DND-41 (cell line): ENCODE measurements around the gene RALGPS2.

Experiments
- ATAC-seq: fragments of 200-7000 bp; cut with Tn5 transposase; 3 replicates; pipeline ENCODE4 v1.9.1; 2021; ENCODE audit warnings: low read depth; ENCODE audit not compliant: insufficient read depth
- DNase-seq: peaks from one replicate; pipeline ENCODE4 v3.0.0-alpha.2; 2020
- H2AFZ ChIP-seq: 2 replicates; pipeline ENCODE4 v1.6.0; 2012; ENCODE audit warnings: low read depth, low read length
- H3K27ac ChIP-seq: 2 replicates; pipeline ENCODE4 v1.5.1; 2012; ENCODE audit warnings: low read length, inconsistent platforms
- H3K27me3 ChIP-seq: fragments of 200-600 bp; sonication (generic); 2 replicates; pipeline ENCODE4 v1.6.0; 2012; ENCODE audit warnings: low read length, mild to moderate bottlenecking, inconsistent platforms; ENCODE audit not compliant: insufficient read depth, poor library complexity
- H3K36me3 ChIP-seq: 2 replicates; pipeline ENCODE4 v1.5.1; 2012; ENCODE audit warnings: low read length, inconsistent platforms; ENCODE audit not compliant: insufficient read depth
- H3K4me1 ChIP-seq: 2 replicates; pipeline ENCODE4 v1.5.1; 2012; ENCODE audit warnings: mild to moderate bottlenecking, low read length; ENCODE audit not compliant: insufficient read depth
- H3K4me2 ChIP-seq: 2 replicates; pipeline ENCODE4 v1.6.0; 2012; ENCODE audit warnings: mild to moderate bottlenecking, moderate library complexity, low read length, inconsistent platforms; ENCODE audit not compliant: insufficient read depth
- H3K4me3 ChIP-seq, 2 experiments: fragments of 200-600 bp in 1 of 2; shearing (Covaris generic) in 1 of 2; 2 replicates each; pipeline ENCODE4 v1.5.1; 2012 to 2016; ENCODE audit warnings: inconsistent platforms in 2 of 2, low read length in 2 of 2, mild to moderate bottlenecking in 2 of 2, low read depth in 1 of 2, moderate library complexity in 1 of 2
- H3K79me2 ChIP-seq: 2 replicates; pipeline ENCODE4 v1.6.0; 2012; ENCODE audit warnings: low read length, inconsistent platforms; ENCODE audit not compliant: insufficient read depth
- H3K9ac ChIP-seq: 2 replicates; pipeline ENCODE4 v1.6.0; 2012; ENCODE audit warnings: low read depth, mild to moderate bottlenecking, inconsistent platforms, low read length, moderate library complexity
- H3K9me3 ChIP-seq: 2 replicates; pipeline ENCODE4 v1.5.1; 2012; ENCODE audit warnings: low read length, moderate library complexity, mild to moderate bottlenecking, inconsistent platforms; ENCODE audit not compliant: insufficient read depth, severe bottlenecking
- H4K20me1 ChIP-seq: 2 replicates; pipeline ENCODE4 v1.6.0; 2012; ENCODE audit warnings: low read length; ENCODE audit not compliant: insufficient read depth
- EZH2 ChIP-seq: IDR thresholded peaks from 3 replicates; pipeline ENCODE4 v1.6.1; 2012; ENCODE audit warnings: borderline replicate concordance, low read depth, mild to moderate bottlenecking, moderate library complexity, low read length, inconsistent platforms; ENCODE audit not compliant: severe bottlenecking
- TF ChIP-seq, protein P1 (sequence below): IDR thresholded peaks from 2 replicates; pipeline ENCODE4 v1.5.1; 2012; ENCODE audit warnings: borderline replicate concordance, low read length, moderate library complexity, mild to moderate bottlenecking; ENCODE audit not compliant: poor library complexity, severe bottlenecking; ENCODE audit errors: extremely low read depth

RALGPS2 gene

DNA sequence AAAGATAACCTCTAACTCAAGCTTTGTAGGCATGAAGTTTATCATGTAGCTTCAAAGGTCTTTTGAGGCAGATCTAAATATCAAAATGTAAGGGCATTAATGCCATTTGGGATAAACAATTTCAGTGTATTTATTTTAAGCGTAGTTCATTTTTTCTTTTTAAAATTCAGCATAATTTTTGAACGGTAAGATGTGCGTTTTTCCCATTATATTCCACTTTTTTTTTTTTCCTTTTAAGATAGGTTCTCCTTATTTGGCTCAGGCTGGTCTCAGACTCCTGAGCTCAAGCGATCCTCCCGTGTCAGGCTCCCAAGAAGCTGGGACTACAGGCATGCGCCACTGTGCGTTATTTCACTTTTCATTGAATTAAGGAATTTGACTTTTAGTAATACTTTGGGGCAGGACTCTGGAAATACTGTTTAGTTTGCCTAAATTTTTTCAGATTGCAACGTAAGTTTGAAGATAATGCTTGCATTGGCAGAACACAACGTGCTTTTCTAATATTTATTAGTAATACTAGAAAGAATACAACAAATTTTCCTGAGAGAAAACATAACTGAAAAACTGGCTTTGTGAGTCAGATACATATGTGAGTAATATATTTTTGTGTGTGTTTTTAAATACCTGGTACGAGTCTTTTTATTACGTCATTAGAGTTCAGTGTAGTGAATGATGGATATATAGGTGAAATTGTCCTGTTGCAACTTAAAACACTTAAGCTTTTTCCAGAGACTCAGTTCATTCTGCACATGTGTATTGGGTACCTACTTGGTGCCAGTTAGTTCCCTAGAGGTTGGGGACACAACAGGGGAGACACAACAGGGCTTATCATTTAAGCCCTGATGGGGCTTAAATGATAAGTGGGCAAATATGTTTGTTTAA is 2.2 kb downstream of the RALGPS2 start:
- Histone ChIP-seq H3K79me2 (peaks cover 54% of the 10 kb centered on the region), H3K9me3 (peaks cover 6% of the 10 kb centered on the region), H2AFZ (peak overlapping the region; percentile 13; the same call in 1 of the 2 replicates), H3K4me1 (peaks cover 25% of the 10 kb centered on the region), H3K27ac (peak overlapping the region; percentile 69), H3K27me3 (no peaks in the 10 kb centered on the region), H3K4me2 (peak overlapping the region; percentile 60), H3K4me3 (peak overlapping the region; percentile 57 to 75; a peak in 2 of 4 replicates), H3K9ac (peak overlapping the region; percentile 96), H4K20me1 (no peaks in the 10 kb centered on the region), H3K36me3 (peaks cover 3% of the 10 kb centered on the region; the same call in 1 of the 2 replicates)
- TF ChIP-seq, protein P1, sequence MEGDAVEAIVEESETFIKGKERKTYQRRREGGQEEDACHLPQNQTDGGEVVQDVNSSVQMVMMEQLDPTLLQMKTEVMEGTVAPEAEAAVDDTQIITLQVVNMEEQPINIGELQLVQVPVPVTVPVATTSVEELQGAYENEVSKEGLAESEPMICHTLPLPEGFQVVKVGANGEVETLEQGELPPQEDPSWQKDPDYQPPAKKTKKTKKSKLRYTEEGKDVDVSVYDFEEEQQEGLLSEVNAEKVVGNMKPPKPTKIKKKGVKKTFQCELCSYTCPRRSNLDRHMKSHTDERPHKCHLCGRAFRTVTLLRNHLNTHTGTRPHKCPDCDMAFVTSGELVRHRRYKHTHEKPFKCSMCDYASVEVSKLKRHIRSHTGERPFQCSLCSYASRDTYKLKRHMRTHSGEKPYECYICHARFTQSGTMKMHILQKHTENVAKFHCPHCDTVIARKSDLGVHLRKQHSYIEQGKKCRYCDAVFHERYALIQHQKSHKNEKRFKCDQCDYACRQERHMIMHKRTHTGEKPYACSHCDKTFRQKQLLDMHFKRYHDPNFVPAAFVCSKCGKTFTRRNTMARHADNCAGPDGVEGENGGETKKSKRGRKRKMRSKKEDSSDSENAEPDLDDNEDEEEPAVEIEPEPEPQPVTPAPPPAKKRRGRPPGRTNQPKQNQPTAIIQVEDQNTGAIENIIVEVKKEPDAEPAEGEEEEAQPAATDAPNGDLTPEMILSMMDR, result no peak
- no peak for TF ChIP-seq EZH2
- ATAC-seq (no peak), DNase-seq (no peak)

DNA sequence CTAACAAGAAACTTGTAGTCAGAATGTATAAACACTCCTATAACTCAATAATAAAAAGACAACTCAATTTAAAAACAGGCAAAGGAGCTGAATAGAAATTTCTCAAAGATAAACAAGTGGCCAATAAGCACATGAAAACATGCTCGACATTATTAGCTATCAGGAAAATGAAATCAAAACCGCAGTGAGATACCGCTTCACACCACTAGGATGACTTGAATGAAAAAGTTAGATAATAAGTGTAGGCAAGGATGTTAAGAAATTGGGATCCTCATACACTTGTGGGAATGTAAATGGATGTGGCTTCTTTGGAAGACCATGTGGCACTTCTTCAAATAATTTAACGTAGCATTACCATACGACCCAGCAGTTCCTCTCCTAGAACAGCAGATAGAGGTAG is 8.9 kb downstream of the RALGPS2 start:
- Histone ChIP-seq H3K4me1 (no peaks in the 10 kb centered on the region), H3K4me2 (no peak overlapping the region), H3K27ac (no peak overlapping the region), H3K27me3 (no peaks in the 10 kb centered on the region), H3K9ac (no peak overlapping the region), H3K4me3 (no peak overlapping the region), H3K9me3 (peaks cover 6% of the 10 kb centered on the region), H3K79me2 (peaks cover 43% of the 10 kb centered on the region), H3K36me3 (peaks cover 13% of the 10 kb centered on the region), H4K20me1 (no peaks in the 10 kb centered on the region), H2AFZ (no peak overlapping the region)
- ATAC-seq, result no peak
- no peak for DNase-seq
- TF ChIP-seq EZH2, result no peak
- TF ChIP-seq, protein P1, result peak; percentile 46

DNA sequence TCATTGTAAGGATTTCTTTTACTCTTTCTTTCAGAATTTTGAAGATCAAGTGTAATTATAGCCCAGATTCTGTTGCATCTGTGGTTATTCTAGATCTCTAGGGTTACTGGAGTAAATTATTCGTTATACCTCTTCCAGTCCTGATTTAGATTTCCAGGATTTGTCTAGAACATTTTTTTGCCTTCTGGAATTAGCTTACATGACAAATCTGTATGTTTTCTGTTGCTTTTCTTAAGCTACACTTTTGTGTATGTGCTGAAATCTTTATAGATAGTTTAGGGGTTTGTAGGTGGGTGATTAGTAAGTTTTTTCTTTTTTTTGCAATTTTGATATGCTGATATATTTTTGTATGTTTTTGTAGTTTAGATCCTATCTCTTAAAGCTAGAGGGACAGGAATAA is 13.7 kb downstream of the RALGPS2 start:
- H3K79me2 ChIP-seq, result peaks cover 13% of the 10 kb centered on the region
- peaks cover 44% of the 10 kb centered on the region for H3K36me3 ChIP-seq
- no peaks in the 10 kb centered on the region for H4K20me1 ChIP-seq
- H3K27me3 ChIP-seq, result no peaks in the 10 kb centered on the region
- H3K4me2 ChIP-seq, result no peak overlapping the region
- ATAC-seq, result no peak
- H3K4me1 ChIP-seq, result no peaks in the 10 kb centered on the region
- H3K9me3 ChIP-seq, result peaks cover 7% of the 10 kb centered on the region
- no peak overlapping the region for H2AFZ ChIP-seq
- no peak for DNase-seq
- H3K9ac ChIP-seq, result no peak overlapping the region
- TF ChIP-seq EZH2, result no peak
- TF ChIP-seq, protein P1, result no peak
- no peak overlapping the region for H3K27ac ChIP-seq
- no peak overlapping the region for H3K4me3 ChIP-seq
